Astrocyte of the cerebellum (primary cell): ENCODE measurements around the gene PRKAR1B.

Experiments
- DNase-seq: peaks from one replicate; pipeline ENCODE4 v3.0.0-alpha.2; 2011; ENCODE audit warnings: low read depth
- H3K4me3 ChIP-seq: 2 replicates; pipeline ENCODE4 v1.5.1; 2011; ENCODE audit warnings: mild to moderate bottlenecking, low read depth, low read length, moderate library complexity
- in situ Hi-C: cut with HindIII; loops from 2 replicates; pipeline ENCODE4 v1.10.0; 2017; ENCODE audit warnings: low sequenced_read_pairs
- TF ChIP-seq, protein P1 (sequence below): IDR thresholded peaks from 2 replicates; pipeline ENCODE4 v1.5.1; 2012; ENCODE audit warnings: low read length, low read depth, moderate library complexity, mild to moderate bottlenecking; ENCODE audit errors: missing control alignments

The PRKAR1B gene

GRCh38 chr7:507623-508300, 219.3 kb downstream of the PRKAR1B start:
- H3K4me3 ChIP-seq, result no peak overlapping the region
- TF ChIP-seq, protein P1, sequence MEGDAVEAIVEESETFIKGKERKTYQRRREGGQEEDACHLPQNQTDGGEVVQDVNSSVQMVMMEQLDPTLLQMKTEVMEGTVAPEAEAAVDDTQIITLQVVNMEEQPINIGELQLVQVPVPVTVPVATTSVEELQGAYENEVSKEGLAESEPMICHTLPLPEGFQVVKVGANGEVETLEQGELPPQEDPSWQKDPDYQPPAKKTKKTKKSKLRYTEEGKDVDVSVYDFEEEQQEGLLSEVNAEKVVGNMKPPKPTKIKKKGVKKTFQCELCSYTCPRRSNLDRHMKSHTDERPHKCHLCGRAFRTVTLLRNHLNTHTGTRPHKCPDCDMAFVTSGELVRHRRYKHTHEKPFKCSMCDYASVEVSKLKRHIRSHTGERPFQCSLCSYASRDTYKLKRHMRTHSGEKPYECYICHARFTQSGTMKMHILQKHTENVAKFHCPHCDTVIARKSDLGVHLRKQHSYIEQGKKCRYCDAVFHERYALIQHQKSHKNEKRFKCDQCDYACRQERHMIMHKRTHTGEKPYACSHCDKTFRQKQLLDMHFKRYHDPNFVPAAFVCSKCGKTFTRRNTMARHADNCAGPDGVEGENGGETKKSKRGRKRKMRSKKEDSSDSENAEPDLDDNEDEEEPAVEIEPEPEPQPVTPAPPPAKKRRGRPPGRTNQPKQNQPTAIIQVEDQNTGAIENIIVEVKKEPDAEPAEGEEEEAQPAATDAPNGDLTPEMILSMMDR, result no peak
- in situ Hi-C loops, result no loop called here
- DNase-seq, result no peak

GRCh38 chr7:506921-507622, 220.0 kb downstream of the PRKAR1B start:
- in situ Hi-C loops, result no loop called here
- DNase-seq, result no peak
- TF ChIP-seq, protein P1, result no peak
- H3K4me3 ChIP-seq, result no peak overlapping the region

GRCh38 chr7:506391-506831, 220.7 kb downstream of the PRKAR1B start:
- in situ Hi-C loops, result no loop called here
- DNase-seq, result no peak
- TF ChIP-seq, protein P1, result no peak

GRCh38 chr7:505171-505570, 221.9 kb downstream of the PRKAR1B start:
- TF ChIP-seq, protein P1, result no peak
- H3K4me3 ChIP-seq, result no peak overlapping the region
- DNase-seq, result no peak
- in situ Hi-C loops, result no loop called here

More at GRCh38 chr7:506391-506831, 220.7 kb downstream of the PRKAR1B start:
- H3K4me3 ChIP-seq, result no peak overlapping the region

- TF ChIP-seq, protein P1, result no peak
- no peak overlapping the region for H3K4me3 ChIP-seq
- in situ Hi-C loops, result no loop called here
- DNase-seq, result no peak
Observed at GRCh38 chr7:504221-505111, 222.6 kb downstream of the PRKAR1B start.

DNA sequence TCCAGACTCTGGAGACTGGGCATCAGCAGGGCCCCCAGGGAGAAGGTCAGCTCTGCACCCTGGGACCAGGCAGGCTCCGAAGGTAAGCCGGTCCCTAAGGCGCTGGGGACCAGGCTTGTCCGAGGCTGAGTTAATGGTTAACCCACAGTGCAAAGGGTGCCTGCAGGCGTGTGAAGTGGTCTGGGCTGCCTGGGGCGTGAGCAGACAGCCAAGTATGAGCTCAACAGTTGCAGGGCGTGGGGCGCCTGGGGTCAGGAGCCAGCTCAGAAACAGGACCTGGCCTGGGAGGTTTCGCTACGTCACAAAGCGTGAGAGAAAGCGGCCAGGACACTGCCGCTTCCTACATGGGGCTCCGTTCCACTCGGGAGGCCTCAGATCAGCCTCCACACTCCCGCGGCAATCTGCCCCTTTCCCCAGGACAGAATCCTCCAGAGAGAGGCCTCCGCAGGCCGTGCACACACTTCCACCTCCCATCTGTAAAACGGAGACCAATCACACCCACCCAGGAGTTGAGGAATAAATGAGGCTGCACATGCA, 223.4 kb downstream of the PRKAR1B start:
- H3K4me3 ChIP-seq, result no peak overlapping the region
- TF ChIP-seq, protein P1, result no peak
- in situ Hi-C loops, result no loop called here
- no peak for DNase-seq
